GM19468 (cell line): ENCODE measurements around the gene OXNAD1.

Source experiments
- ATAC-seq: cut with Tn5 transposase; IDR thresholded peaks from one replicate; pipeline ENCODE4 v1.9.1; 2021; ENCODE audit warnings: mild to moderate bottlenecking, moderate library complexity, moderate number of reproducible peaks; ENCODE audit not compliant: unreplicated experiment; ENCODE audit errors: extremely low read depth

OXNAD1 gene

GRCh38 chr3:16272588-16272987, 7.6 kb downstream of the OXNAD1 start:
- ATAC-seq, result no peak

- no peak for ATAC-seq
These were observed 8.9 kb downstream of the OXNAD1 start for GRCh38 chr3:16273867-16274266.

- no peak for ATAC-seq
These were observed 12.5 kb downstream of the OXNAD1 start for GRCh38 chr3:16277471-16277870.

DNA sequence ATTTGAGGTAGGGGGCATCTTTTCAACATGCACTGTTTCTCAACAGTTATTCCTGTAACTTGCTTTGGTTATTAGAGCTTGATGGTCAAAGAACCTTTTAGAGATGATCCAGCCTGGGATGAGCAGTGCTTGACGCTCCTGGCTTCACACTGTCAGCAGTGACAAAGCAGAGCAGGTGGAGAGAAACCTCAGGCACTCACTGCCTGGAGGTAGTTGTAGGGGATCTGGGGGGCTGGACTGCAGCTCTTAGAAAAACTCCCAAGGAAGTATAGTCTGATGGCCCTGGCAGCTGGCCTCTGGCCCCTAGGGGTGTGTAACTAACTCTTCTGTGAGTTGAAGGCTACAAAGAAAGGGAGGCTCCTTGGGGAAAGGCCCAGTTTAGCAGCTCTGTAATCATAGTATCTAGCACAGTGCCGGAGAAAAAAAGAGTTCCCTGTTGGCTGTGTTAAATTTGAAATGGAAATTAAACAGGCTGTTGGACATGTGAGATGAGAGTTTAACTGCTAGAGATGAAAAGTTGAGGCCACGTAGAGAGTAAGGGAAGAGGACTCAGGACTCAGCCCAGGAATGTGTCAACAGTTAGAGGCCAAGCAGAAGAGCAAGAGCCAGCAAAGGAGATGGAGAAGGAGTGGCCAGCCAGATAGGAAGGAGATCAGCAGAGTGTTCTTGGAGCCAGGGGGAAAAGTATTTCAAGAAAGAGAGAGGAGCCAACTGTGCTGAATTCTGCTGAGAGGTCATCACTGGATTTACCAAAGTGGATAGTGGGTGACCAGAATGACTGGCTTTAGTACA, 14.2 kb downstream of the OXNAD1 start:
- no peak for ATAC-seq

- ATAC-seq, result no peak
These were observed 15.7 kb downstream of the OXNAD1 start for GRCh38 chr3:16280671-16281070.

- no peak for ATAC-seq
These were observed 19.6 kb downstream of the OXNAD1 start for GRCh38 chr3:16284633-16285032.

GRCh38 chr3:16286161-16286560, 21.1 kb downstream of the OXNAD1 start:
- no peak for ATAC-seq

DNA sequence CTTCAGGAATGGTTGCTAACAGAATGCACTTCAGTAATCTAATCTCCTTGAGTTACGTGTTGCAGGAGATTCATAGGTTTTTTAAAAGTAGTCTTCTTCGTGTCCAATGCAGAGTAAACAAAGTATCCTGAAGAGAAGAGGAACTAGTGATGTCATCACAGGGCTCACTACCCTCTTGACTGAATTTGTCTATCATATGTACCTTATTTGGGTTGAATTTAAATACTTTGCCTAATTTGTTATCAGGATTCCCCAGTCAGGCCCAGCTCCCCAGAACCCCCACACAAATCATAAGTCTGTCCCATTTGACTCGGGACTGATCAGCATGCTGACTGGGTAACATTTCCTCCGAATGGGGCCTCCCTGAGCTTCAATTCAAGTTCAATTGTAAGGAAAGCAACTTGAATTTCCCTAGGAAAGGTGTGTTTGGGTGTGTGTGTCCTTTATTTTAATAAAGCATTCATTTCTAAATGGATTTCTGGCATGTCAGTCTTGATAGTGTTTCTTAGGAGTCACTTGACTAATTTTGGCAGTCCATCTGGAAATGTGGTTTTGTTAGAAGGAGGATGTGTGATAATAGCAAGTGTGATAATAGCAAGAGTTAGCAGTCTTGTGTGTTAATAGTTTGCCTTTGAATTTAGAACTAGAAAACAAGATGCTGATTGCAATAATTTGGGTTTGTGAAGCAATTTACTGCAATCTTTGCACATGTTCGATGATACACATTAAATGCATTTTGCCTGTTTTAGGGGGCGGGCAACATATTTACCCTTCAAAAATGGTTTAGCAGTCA, 21.9 kb downstream of the OXNAD1 start:
- no peak for ATAC-seq

- no peak for ATAC-seq
These were observed 23.7 kb downstream of the OXNAD1 start for GRCh38 chr3:16288664-16289063.

GRCh38 chr3:16289144-16289889, 24.3 kb downstream of the OXNAD1 start:
- ATAC-seq, result no peak

DNA sequence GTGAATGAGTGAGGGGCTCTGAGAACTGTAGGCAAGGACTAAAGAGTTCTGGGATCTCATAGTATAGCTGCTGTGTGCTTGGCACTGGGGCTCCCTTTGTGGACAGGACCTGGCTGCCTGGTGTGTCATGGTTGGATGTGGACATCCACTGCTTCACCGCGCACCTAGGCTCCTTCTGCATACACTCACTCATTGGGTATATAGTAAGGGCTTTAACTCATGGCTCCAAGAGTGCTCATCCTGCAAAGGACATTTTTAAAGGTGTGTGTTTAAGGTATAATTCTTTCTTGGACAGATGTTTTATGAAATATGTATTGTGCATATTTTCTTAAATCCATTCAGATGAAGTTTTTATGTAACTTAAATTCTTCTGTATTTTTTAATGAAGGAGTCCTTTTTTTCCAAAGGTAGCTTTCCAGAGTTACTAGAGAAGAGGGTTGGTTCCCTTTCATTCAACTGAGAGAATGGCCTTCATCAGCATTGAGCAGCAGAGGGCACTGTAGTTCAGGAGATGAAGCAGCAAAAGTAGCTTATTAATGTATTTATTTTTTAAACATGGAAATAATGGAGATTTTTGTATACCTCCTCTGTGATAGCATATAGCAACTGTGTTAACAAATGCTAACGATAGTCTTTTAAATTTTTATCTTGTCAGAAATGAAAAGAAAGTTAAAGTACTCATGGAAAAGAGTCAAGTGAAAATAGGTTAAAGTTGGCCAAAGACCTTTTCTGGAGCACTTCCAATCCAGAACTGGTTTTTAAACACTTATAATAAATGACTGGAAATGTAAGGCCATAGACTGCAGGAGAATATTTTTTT, 25.2 kb downstream of the OXNAD1 start:
- ATAC-seq, result no peak

DNA sequence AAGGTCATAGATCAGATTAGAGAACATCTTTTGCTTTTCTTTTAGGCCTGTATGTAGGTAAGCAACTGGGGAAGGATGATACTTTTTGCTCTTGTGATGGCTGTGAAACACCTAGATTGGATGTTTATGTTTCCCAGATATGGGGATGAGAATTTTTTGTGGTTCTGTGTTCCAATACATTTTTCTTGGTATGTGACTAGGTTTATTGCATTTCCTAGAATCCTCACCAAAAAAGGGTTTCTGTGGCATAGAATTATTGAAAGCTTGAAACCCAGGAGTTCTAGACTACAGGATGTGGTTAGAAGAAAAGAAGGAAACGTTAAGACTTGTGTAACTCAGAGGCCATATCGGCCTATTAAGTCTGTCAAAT, 25.8 kb downstream of the OXNAD1 start:
- ATAC-seq, result no peak

- no peak for ATAC-seq
These were observed 29.8 kb downstream of the OXNAD1 start for GRCh38 chr3:16294844-16295243.

GRCh38 chr3:16295298-16295890, 30.4 kb downstream of the OXNAD1 start:
- ATAC-seq, result no peak

- ATAC-seq, result no peak
These were observed 33.2 kb downstream of the OXNAD1 start for GRCh38 chr3:16297997-16298885.

DNA sequence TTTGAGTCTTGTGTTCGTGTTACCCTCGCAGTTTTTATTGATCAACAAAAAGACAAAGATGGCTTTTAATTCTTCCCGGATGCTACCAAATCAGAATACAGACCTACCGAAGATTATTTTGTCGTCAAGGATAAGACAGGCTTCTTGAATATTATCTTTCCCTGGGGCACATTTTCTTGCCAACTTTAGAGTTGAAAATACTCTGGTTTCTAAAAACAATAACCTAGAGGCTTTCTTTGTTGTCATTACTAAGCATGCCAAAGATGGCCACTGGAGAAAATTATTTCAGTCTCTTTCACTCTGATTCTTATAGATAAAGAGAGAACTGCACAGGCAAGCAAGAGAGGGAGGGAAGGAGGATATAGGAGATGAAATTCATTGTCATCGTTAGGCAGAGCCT, 33.9 kb downstream of the OXNAD1 start:
- no peak for ATAC-seq

GRCh38 chr3:16299746-16300145, 34.7 kb downstream of the OXNAD1 start:
- no peak for ATAC-seq

DNA sequence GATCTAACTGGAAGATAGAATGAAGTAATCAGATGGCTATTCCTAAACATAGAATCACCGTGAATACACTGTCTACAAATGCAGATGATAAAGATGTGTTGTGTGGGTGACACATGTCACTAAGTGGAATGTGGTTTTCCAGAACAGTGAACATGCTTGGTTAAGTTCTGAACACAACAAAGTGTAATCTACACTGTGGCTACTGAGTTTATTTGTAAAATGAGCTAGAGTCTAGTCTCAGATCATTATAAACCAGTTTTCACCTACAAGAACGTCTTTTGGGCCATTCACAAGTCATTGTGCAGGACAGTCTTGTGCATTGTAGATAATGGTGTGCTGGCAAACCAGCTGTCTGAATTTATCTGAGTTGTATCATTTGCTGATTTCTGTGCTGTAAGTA, 35.3 kb downstream of the OXNAD1 start:
- ATAC-seq, result no peak

DNA sequence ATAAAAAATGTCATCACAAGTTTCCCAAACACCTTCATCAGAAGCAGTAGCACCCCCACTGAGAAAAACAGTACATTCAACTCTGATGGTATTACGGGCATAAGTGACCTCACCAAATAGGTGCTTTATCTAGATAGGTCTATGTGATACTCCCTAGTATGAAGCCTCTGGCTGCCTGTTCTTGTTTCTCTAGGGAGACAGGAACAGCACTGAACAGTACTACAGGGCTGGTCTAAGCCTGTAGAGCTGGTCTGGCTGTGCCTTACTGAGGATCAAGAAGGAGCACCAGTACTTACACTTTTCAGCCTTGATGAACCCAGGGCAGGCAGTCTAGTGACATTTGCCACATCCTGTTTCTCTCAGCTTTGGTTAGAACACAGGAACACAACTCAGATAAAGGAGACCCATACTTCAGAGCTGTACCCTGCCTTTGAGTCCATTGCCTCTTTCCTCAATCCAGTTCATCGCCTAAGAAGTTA, 35.9 kb downstream of the OXNAD1 start:
- peak; percentile 35 for ATAC-seq
